Retinal pigment epithelial cell (primary cell): Measurements from ENCODE around the gene CCDC71L.

Source experiments
- DNase-seq: peaks from one replicate; pipeline ENCODE4 v3.0.0-alpha.2; 2010; ENCODE audit warnings: low read depth
- H3K4me3 ChIP-seq: 2 replicates; pipeline ENCODE4 v1.5.1; 2011; ENCODE audit warnings: mild to moderate bottlenecking, low read length, control low read depth, moderate library complexity
- CTCF ChIP-seq: conservative IDR thresholded peaks from 2 replicates; pipeline ENCODE4 v1.5.1; 2011; ENCODE audit warnings: low read depth, low read length, control low read depth, inconsistent platforms

Gene CCDC71L

GRCh38 chr7:106643216-106644000, 17.6 kb downstream of the CCDC71L start:
- no peak for DNase-seq
- no peak overlapping the region for H3K4me3 ChIP-seq
- no peak for TF ChIP-seq CTCF

GRCh38 chr7:106641416-106641815, 19.5 kb downstream of the CCDC71L start:
- H3K4me3 ChIP-seq: no peak overlapping the region
- DNase-seq: no peak
- TF ChIP-seq CTCF: no peak

- no peak overlapping the region for H3K4me3 ChIP-seq
- no peak for DNase-seq
- TF ChIP-seq CTCF: no peak
Observed at GRCh38 chr7:106640368-106641141, 20.4 kb downstream of the CCDC71L start.

- no peak for DNase-seq
- TF ChIP-seq CTCF: no peak
- H3K4me3 ChIP-seq: no peak overlapping the region
Observed at GRCh38 chr7:106639476-106640334, 21.3 kb downstream of the CCDC71L start.

- no peak overlapping the region for H3K4me3 ChIP-seq
- no peak for DNase-seq
- no peak for TF ChIP-seq CTCF
Observed at GRCh38 chr7:106635411-106635810, 25.5 kb downstream of the CCDC71L start.

- no peak overlapping the region for H3K4me3 ChIP-seq
- DNase-seq: no peak
- TF ChIP-seq CTCF: no peak
Observed at GRCh38 chr7:106634958-106635357, 26.0 kb downstream of the CCDC71L start.
